ENCODE results near the gene MCC.
A peak's percentile ranks its signal among the peaks of the same experiment; 100 is the strongest.

Gene MCC

DNA sequence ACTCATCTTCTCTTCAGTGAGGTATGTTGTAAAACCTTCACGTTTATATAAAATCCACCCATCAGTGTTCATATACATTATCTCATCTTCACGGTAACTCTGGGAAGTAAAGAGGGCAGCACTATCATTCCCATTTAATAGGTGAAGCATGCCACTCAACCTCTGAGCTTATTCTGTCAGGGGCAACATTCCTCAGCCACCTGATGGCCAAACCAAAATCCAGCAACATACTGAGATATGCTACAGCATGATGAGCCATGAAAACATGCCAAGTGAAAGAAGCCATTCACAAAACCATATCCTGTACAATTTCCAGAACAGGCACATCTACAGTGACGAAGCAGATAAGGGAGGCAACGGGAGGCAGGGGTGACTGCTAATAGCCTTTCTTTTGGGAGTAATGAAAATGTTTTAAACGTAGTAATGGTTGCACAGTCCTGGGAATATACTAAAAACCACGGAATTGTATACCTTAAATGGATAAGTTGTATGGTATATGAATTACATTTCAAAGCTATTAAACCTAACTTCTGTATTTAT is 220.8 kb downstream of the MCC start:
- TF ChIP-seq, protein P1, sequence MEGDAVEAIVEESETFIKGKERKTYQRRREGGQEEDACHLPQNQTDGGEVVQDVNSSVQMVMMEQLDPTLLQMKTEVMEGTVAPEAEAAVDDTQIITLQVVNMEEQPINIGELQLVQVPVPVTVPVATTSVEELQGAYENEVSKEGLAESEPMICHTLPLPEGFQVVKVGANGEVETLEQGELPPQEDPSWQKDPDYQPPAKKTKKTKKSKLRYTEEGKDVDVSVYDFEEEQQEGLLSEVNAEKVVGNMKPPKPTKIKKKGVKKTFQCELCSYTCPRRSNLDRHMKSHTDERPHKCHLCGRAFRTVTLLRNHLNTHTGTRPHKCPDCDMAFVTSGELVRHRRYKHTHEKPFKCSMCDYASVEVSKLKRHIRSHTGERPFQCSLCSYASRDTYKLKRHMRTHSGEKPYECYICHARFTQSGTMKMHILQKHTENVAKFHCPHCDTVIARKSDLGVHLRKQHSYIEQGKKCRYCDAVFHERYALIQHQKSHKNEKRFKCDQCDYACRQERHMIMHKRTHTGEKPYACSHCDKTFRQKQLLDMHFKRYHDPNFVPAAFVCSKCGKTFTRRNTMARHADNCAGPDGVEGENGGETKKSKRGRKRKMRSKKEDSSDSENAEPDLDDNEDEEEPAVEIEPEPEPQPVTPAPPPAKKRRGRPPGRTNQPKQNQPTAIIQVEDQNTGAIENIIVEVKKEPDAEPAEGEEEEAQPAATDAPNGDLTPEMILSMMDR (IDR thresholded peaks at IDR 0.05; ENCODE audit: low read length, missing control alignments): no peak
- no peak overlapping the region for H3K4me3 ChIP-seq (replicated peaks; ENCODE audit: low read depth, low read length)
- DNase-seq (ENCODE audit: low read depth): no peak

GRCh38 chr5:113266913-113267227 is 221.4 kb downstream of the MCC start:
- TF ChIP-seq, protein P1 (IDR thresholded peaks at IDR 0.05; ENCODE audit: low read length, missing control alignments): no peak
- no peak overlapping the region for H3K4me3 ChIP-seq (replicated peaks; ENCODE audit: low read depth, low read length)
- DNase-seq (ENCODE audit: low read depth): no peak

- TF ChIP-seq, protein P1 (IDR thresholded peaks at IDR 0.05; ENCODE audit: low read length, missing control alignments): no peak
- peak; percentile 82 for DNase-seq (ENCODE audit: low read depth)
Measured at GRCh38 chr5:113266227-113266912, 221.9 kb downstream of the MCC start.

GRCh38 chr5:113265190-113265589 is 223.1 kb downstream of the MCC start:
- H3K4me3 ChIP-seq (replicated peaks; ENCODE audit: low read depth, low read length): no peak overlapping the region
- no peak for DNase-seq (ENCODE audit: low read depth)
- TF ChIP-seq, protein P1 (IDR thresholded peaks at IDR 0.05; ENCODE audit: low read length, missing control alignments): no peak

More at GRCh38 chr5:113266227-113266912, 221.9 kb downstream of the MCC start:
- H3K4me3 ChIP-seq (replicated peaks; ENCODE audit: low read depth, low read length): no peak overlapping the region

DNA sequence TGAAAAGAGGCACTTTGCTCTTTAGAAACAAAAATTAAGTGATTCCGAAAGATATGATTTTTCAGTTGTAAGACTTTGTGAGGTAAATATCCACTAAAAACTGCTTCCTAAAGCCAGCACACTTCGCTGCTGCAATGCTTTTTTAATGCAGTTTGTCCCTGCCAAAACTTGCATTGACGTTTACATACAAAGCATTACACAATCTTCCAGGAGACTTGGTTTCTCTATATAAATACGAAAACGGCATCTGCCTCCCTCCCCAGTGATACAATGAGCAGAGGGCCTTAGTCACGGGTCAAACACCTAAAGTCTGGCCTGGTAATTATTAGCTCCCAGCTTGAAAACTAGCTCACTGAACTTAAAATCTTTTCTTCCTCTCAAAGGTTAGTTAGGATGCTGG is 224.2 kb downstream of the MCC start:
- peak; percentile 88 for DNase-seq (ENCODE audit: low read depth)

GRCh38 chr5:113263545-113263944 is 224.7 kb downstream of the MCC start:
- DNase-seq (ENCODE audit: low read depth): no peak
- H3K4me3 ChIP-seq (replicated peaks; ENCODE audit: low read depth, low read length): no peak overlapping the region
- TF ChIP-seq, protein P1 (IDR thresholded peaks at IDR 0.05; ENCODE audit: low read length, missing control alignments): no peak

More for the DNA sequence above, 224.2 kb downstream of the MCC start:
- no peak overlapping the region for H3K4me3 ChIP-seq (replicated peaks; ENCODE audit: low read depth, low read length)
- TF ChIP-seq, protein P1 (IDR thresholded peaks at IDR 0.05; ENCODE audit: low read length, missing control alignments): no peak

DNA sequence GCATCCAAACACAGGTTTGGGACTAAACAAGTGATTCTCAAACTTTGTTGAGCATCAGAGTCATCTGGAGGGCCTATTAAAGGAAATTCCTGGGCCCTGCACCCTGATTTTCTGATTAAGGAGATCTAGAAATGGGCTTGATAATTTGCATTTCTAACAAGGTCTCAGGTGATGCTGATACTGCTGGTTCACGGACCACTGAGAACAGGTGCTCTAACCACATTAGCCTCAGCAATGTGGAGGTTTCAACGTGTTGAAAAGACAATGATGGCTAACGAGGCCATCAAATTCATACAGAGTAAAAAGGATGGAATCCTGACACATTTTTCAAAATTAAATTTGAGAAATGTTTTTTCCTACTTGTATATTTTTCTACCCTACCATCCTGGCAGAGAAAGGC is 225.6 kb downstream of the MCC start:
- TF ChIP-seq, protein P1 (IDR thresholded peaks at IDR 0.05; ENCODE audit: low read length, missing control alignments): no peak
- no peak overlapping the region for H3K4me3 ChIP-seq (replicated peaks; ENCODE audit: low read depth, low read length)
- no peak for DNase-seq (ENCODE audit: low read depth)
